ENCODE data around the gene FGD2. TPM values are rescaled to one million over a fixed set of nuclear protein-coding genes. Genes with fewer than 3 reads are reported as not detected.

Gene FGD2
- total and polyA plus RNA-seq, 9 of the 15 experiments (the other 6 are each of a cell fraction or from before 2014, with no cell fraction given) = 0.09 TPM; not detected in 8

DNA sequence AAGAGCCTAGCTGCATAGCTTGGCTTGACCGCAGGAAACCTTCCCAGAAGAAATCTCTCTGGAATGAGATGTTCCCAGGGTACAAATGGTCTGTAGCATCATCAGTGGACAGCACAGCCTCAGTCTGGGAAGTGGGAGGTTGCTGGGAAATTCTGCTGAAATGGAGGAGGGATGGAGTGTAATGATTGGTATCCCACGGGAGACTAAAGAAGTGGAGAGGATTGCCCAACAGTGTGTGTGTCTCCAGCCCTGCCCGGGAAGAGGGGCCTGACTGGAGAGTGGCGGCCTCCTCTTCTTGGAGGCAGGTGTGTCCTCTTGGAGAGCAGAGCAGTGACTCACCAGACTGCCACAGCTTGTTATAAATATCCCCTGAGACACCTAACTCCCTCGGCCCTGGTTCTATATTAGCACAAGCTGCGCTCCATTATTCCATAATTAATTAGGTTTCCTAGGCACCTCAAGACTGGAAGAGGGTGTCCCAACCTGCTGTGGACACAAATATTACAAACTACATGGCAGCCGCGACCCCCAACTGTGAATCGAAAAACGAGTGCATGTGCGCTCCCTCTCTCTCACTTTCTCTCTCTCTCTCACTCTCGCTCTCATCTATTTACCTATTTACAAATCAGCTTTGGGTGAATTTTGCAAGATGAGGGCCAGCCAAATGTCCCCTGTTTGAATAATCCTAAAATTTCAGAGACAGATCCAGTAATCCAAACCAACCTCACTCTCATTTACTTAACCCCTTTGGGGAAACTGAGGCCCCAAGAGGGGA is 68.8 kb downstream of the FGD2 start:
- Histone ChIP-seq H3K9me1 (ENCODE audit: control insufficient read depth, insufficient read depth, low read length) (no peaks in the 10 kb centered on the region), H3K4me3 (no peak overlapping the region), H3K79me2 (ENCODE audit: control insufficient read depth, insufficient read depth, low read length) (no peaks in the 10 kb centered on the region), H3K9ac (ENCODE audit: insufficient read depth in 1 of 2, low read depth in 2 of 2, low read length in 2 of 2) (peak overlapping the region in 1 of 2 experiments; percentile 5; a peak in 1 of 4 replicates), H3K27me3 (ENCODE audit: control insufficient read depth in 2 of 2, insufficient read depth in 2 of 2, low read length in 2 of 2) (no peaks in the 10 kb centered on the region), H3K9me3 (replicated peaks; ENCODE audit: control insufficient read depth, insufficient read depth, low read depth, low read length) (no peaks in the 10 kb centered on the region), H4K20me1 (replicated peaks; ENCODE audit: control insufficient read depth, insufficient read depth, low read length) (no peaks in the 10 kb centered on the region), H2AFZ (ENCODE audit: low read depth, low read length) (peak overlapping the region; percentile 9), H3K36me3 (ENCODE audit: control insufficient read depth, insufficient read depth, low read length) (no peaks in the 10 kb centered on the region), H3K27ac (ENCODE audit: extremely low read depth, low read depth, low read length) (no peak overlapping the region), H3K4me1 (replicated peaks in 1 of 2; ENCODE audit: control insufficient read depth in 2 of 2, insufficient read depth in 2 of 2, low read length in 2 of 2) (peaks cover 5 to 16% of the 10 kb centered on the region in 2 experiments; a peak in 3 of 5 replicates), H3K4me2 (ENCODE audit: insufficient read depth, low read length) (no peak overlapping the region)
- BruUV-seq (replicated peaks) = no TSS peak
- WGBS (ENCODE audit: insufficient coverage, low coverage, missing lambda C conversion rate) = 59% methylated on average over 12 of the region's 12 CpGs
- no peak for FAIRE-seq
- TF ChIP-seq, protein P1, sequence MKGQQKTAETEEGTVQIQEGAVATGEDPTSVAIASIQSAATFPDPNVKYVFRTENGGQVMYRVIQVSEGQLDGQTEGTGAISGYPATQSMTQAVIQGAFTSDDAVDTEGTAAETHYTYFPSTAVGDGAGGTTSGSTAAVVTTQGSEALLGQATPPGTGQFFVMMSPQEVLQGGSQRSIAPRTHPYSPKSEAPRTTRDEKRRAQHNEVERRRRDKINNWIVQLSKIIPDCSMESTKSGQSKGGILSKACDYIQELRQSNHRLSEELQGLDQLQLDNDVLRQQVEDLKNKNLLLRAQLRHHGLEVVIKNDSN (CRISPR knock-in tag; IDR thresholded peaks at IDR 0.05) = 0 out of 2 replicates have a peak, but pooled peaks have one; percentile 12
- TF ChIP-seq CBX8 (IDR thresholded peaks at IDR 0.05; ENCODE audit: borderline replicate concordance, extremely low read depth, low read depth, low read length, poor library complexity, severe bottlenecking) (no peak), SMAD3 (CRISPR knock-in tag; conservative IDR thresholded peaks at IDR 0.05) (no peak), NCOA2 (IDR thresholded peaks at IDR 0.05; ENCODE audit: partially characterized antibody in 2 of 2) (no peak), KAT7 (CRISPR knock-in tag; IDR thresholded peaks at IDR 0.05; ENCODE audit: borderline replicate concordance) (no peak)
- ChIA-PET CTCF (ENCODE audit: low intra/inter-chr PET ratio) (no interaction called here), POLR2A (interaction anchor here (0.9 to 1.0 kb wide), 2 partner anchors 16 to 102 kb away, joined by 4 to 5 read pairs; no protein-coding TSS in a partner anchor)
- ATAC-seq = peak; percentile 32; the same call in 2 of the 3 replicates
- DNase-seq (ENCODE audit: extremely low read depth in 1 of 4, low spot score in 3 of 4) = peak in 1 of 4 experiments; percentile 30
- intact Hi-C loops (cut with micrococcal nuclease) = no loop called here
- in situ Hi-C loops (cut with MboI) = no loop called here
